Activated CD8-positive, alpha-beta T cell treated with anti-CD3 and anti-CD28 coated beads, Interleukin-2, amount 10 ng/mL, durations not matched to agents 7 days and 5 days (primary cell): Measurements from ENCODE around the gene CCDC12. TPM values are rescaled to one million over a fixed set of nuclear protein-coding genes. Genes with fewer than 3 reads are reported as not detected.

ENCODE experiments used
- ATAC-seq: fragments of 150-1000 bp; cut with Tn5 transposase; one replicate; pipeline ENCODE4 v1.10.0; 2021; ENCODE audit warnings: moderate library complexity
- CTCF ChIA-PET: fragments of 350-600 bp; sonication (Branson Sonifier 250); formaldehyde crosslinking; loops from one replicate; lab custom pipeline; 2021; ENCODE audit warnings: antibody characterized with exemption; lab: Charles Lee
- POLR2A ChIA-PET: fragments of 350-600 bp; sonication (Branson Sonifier 250); formaldehyde crosslinking; loops from one replicate; lab custom pipeline; 2021; ENCODE audit warnings: antibody characterized with exemption; lab: Charles Lee
- DNase-seq: peaks from one replicate; pipeline ENCODE4 v3.0.0-alpha.2; 2020
- H3K27ac Mint-ChIP-seq: one replicate; pipeline ENCODE4 v1.8.0; 2021; ENCODE audit warnings: mild to moderate bottlenecking, mixed read lengths
- H3K27me3 Mint-ChIP-seq: one replicate; pipeline ENCODE4 v1.8.0; 2021; ENCODE audit warnings: low read depth, mixed read lengths
- H3K36me3 Mint-ChIP-seq: one replicate; pipeline ENCODE4 v1.8.0; 2021; ENCODE audit warnings: low read depth, mixed read lengths
- H3K4me1 Mint-ChIP-seq: one replicate; pipeline ENCODE4 v1.8.0; 2021; ENCODE audit warnings: low read depth, mixed read lengths
- H3K4me3 Mint-ChIP-seq: one replicate; pipeline ENCODE4 v1.8.0; 2021; ENCODE audit warnings: mild to moderate bottlenecking, mixed read lengths
- H3K9me3 Mint-ChIP-seq: one replicate; pipeline ENCODE4 v1.8.0; 2022; ENCODE audit warnings: mixed read lengths; ENCODE audit not compliant: insufficient read depth
- total RNA-seq, 2 experiments: library from RNA; stranded (reverse); gene quantifications; one replicate each; pipeline ENCODE4 v1.2.3, GENCODE V29; 2021

The CCDC12 gene
- total RNA-seq, 2 experiments from 2014 or later = 59.4 to 62.2 TPM

DNA sequence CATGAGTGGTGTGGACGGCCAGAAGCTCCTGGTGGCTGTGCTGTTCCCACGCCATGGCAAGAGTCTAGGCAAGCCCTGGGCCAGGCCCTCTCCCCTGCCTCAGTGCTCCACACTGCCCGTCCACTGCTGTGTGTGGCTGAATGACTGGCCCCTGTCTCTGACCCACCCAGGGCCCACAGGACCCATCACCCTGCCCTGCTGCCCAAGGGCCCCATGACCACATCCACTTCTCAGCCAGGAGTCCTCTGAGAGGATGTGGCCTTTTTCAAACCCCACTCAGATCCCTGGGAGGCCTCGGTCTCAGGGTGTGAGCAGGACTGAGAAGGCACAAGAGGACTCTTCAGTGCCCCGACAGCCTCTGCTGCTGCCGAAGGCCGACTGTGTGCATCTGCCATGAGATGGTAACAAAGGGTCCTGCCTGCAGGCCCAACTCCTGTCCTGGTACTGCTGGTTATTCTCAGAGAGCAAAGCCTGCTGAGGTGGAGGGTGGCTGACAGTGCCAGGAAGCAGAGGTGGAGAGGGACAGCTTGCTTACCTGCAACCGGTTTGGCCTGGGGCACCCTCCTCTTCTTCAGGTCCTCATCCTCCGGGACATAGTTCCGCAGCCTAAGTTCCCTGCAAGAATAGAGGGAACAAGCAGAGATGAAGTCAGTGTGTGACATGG is 51.5 kb downstream of the CCDC12 start:
- no peak overlapping the region for H3K4me3 Mint-ChIP-seq

DNA sequence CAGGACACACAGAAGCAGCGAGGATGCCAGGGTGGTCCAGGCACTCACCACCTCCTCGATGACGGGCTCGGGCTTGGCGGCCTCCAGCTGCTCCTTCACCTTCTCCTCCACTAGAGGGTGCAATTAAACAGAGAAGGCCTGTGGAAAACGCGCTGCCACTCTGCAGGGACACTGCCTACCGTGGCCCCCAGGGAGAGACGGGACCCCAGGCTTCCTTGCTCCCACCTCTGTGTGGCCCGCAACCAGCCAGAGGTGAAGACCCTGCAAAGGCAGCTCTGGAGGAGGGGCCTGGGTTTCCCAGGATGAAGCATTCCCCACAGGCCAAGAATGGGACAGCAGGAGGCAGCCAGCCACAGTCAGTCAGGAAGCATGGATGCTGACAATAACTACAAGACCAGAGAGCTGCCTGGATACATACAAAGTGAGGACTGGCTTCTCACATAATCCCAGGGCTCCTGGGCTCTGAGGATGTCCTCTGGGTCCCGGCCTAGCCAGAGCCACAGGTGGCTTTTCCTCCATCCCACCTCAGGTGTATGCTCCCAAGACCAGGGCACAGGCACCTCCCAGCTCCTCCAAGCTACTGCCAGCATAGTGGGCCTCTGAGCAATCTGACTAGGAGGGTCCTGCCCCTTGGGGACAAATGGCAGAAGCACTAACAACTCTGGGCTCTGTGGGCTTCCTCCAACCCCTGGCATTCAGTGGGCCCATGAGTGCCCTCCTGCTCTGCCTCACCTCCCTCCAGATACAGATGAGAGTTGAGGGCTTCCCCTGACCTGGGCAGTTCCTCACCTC is 52.8 kb downstream of the CCDC12 start:
- DNase-seq = peak; percentile 61
- ChIA-PET CTCF (interaction anchor here (1.0 to 2.7 kb wide), 14 partner anchors 9 to 133 kb away, joined by 3 to 15 read pairs (median 4); partner anchors contain the start of genes CCDC12 and NBEAL2), POLR2A (interaction anchor here (1.3 kb wide), 1 partner anchor 70 kb away, joined by 3 read pairs; no protein-coding TSS in a partner anchor)
- peaks cover 68% of the 10 kb centered on the region for H3K36me3 Mint-ChIP-seq
- peak overlapping the region; percentile 52 for H3K27ac Mint-ChIP-seq
- peak; percentile 41 for ATAC-seq
- peaks cover 52% of the 10 kb centered on the region for H3K4me1 Mint-ChIP-seq
- H3K9me3 Mint-ChIP-seq = peaks cover 6% of the 10 kb centered on the region
- no peaks in the 10 kb centered on the region for H3K27me3 Mint-ChIP-seq
- no peak overlapping the region for H3K4me3 Mint-ChIP-seq

More for the DNA sequence above, 51.5 kb downstream of the CCDC12 start:
- no peak for DNase-seq
- Mint-ChIP-seq H3K36me3 (peaks cover 68% of the 10 kb centered on the region), H3K9me3 (peaks cover 12% of the 10 kb centered on the region), H3K27ac (peak overlapping the region; percentile 83), H3K4me1 (peaks cover 59% of the 10 kb centered on the region), H3K27me3 (no peaks in the 10 kb centered on the region)
- ATAC-seq = no peak
- ChIA-PET CTCF (interaction anchor here (0.8 kb wide), 1 partner anchor 53 kb away, joined by 3 read pairs; no protein-coding TSS in a partner anchor), POLR2A (interaction anchor here (0.6 to 1.3 kb wide), 3 partner anchors 19 to 69 kb away, joined by 3 read pairs; partner anchors contain the start of gene NBEAL2)

GRCh38 chr3:46922871-46923558 is 53.5 kb downstream of the CCDC12 start:
- ATAC-seq = no peak
- H3K4me1 Mint-ChIP-seq = peaks cover 49% of the 10 kb centered on the region
- no peak overlapping the region for H3K4me3 Mint-ChIP-seq
- ChIA-PET POLR2A (interaction anchor here (0.8 kb wide), 1 partner anchor 9 kb away, joined by 3 read pairs; no protein-coding TSS in a partner anchor), CTCF (interaction anchor here (1.0 to 2.7 kb wide), 14 partner anchors 10 to 134 kb away, joined by 3 to 15 read pairs (median 4); partner anchors contain the start of genes CCDC12 and NBEAL2)
- H3K27ac Mint-ChIP-seq = peak overlapping the region; percentile 52
- H3K36me3 Mint-ChIP-seq = peaks cover 68% of the 10 kb centered on the region
- no peak for DNase-seq
- peaks cover 4% of the 10 kb centered on the region for H3K9me3 Mint-ChIP-seq
- H3K27me3 Mint-ChIP-seq = no peaks in the 10 kb centered on the region

DNA sequence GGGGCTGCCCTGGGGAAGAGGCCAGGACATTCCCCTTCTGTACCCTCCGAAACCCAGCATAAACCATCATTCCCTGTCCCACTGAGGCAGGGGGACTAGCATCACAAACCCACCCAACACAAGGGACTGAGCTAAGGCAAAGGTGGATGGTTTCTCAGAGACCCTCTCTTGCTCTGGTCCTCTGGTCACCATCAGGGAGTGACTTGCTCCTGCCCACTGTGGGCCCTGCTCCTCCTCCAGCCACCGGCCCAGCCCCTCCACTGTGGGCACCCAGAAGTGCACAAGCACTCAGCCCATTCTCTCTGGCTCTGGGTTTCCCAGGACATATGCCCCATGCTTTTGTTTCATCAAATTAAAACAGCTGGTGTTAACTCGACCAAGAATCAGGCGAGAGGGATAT is 54.1 kb downstream of the CCDC12 start:
- ATAC-seq (no peak), DNase-seq (no peak)
- peaks cover 68% of the 10 kb centered on the region for H3K36me3 Mint-ChIP-seq
- peaks cover 4% of the 10 kb centered on the region for H3K9me3 Mint-ChIP-seq
- peaks cover 43% of the 10 kb centered on the region for H3K4me1 Mint-ChIP-seq
- no peaks in the 10 kb centered on the region for H3K27me3 Mint-ChIP-seq
- ChIA-PET POLR2A (interaction anchor here (0.8 kb wide), 1 partner anchor 9 kb away, joined by 3 read pairs; no protein-coding TSS in a partner anchor), CTCF (interaction anchor here (1.0 to 2.7 kb wide), 7 partner anchors 25 to 76 kb away, joined by 3 to 15 read pairs (median 3); partner anchors contain the start of genes CCDC12 and NBEAL2)
- no peak overlapping the region for H3K4me3 Mint-ChIP-seq
- H3K27ac Mint-ChIP-seq = no peak overlapping the region

GRCh38 chr3:46921871-46922271 is 54.7 kb downstream of the CCDC12 start:
- Mint-ChIP-seq H3K9me3 (peaks cover 4% of the 10 kb centered on the region), H3K36me3 (peaks cover 68% of the 10 kb centered on the region), H3K27ac (no peak overlapping the region), H3K4me3 (no peak overlapping the region), H3K4me1 (peaks cover 37% of the 10 kb centered on the region), H3K27me3 (no peaks in the 10 kb centered on the region)
- POLR2A ChIA-PET = no interaction called here
- DNase-seq (no peak), ATAC-seq (no peak)
- CTCF ChIA-PET = interaction anchor here (1.0 to 2.7 kb wide), 3 partner anchors 12 to 76 kb away, joined by 3 to 15 read pairs (median 3); no protein-coding TSS in a partner anchor

GRCh38 chr3:46921041-46921440 is 55.5 kb downstream of the CCDC12 start:
- Mint-ChIP-seq H3K4me3 (no peak overlapping the region), H3K4me1 (peaks cover 29% of the 10 kb centered on the region), H3K36me3 (peaks cover 72% of the 10 kb centered on the region), H3K9me3 (peaks cover 4% of the 10 kb centered on the region), H3K27ac (no peak overlapping the region), H3K27me3 (no peaks in the 10 kb centered on the region)
- POLR2A ChIA-PET = interaction anchor here (0.6 kb wide), 1 partner anchor 11 kb away, joined by 3 read pairs; no protein-coding TSS in a partner anchor
- DNase-seq (no peak), ATAC-seq (no peak)
- CTCF ChIA-PET = interaction anchor here (1.0 to 2.7 kb wide), 2 partner anchors 11 to 77 kb away, joined by 3 to 15 read pairs; no protein-coding TSS in a partner anchor

DNA sequence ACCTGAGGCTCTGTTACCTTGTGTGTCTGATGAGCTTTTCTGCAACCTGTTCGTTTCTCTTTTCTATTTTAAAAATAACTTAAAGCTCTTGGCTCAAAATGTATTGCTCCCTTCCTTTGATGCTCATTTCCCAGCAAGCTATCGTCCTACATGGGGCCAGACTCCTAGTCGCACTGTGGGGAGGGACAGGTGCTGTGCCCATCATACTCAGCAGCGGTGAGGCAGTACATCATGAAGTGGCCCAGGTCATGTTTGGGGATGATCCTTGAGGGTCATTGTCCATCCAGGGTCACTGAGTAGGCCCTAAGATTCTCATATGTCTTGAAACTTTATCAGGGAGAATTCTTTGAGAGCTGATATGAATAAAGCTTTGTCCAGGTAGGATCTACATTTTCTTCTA is 57.9 kb downstream of the CCDC12 start:
- Mint-ChIP-seq H3K9me3 (peaks cover 4% of the 10 kb centered on the region), H3K4me3 (no peak overlapping the region), H3K27ac (no peak overlapping the region), H3K4me1 (peaks cover 17% of the 10 kb centered on the region), H3K27me3 (no peaks in the 10 kb centered on the region), H3K36me3 (peaks cover 66% of the 10 kb centered on the region)
- ChIA-PET POLR2A (interaction anchor here (1.0 kb wide), 1 partner anchor 113 kb away, joined by 3 read pairs; no protein-coding TSS in a partner anchor), CTCF (interaction anchor here (1.2 to 3.5 kb wide), 3 partner anchors 9 to 24 kb away, joined by 3 to 26 read pairs (median 3); no protein-coding TSS in a partner anchor)
- ATAC-seq (no peak), DNase-seq (no peak)

- CTCF ChIA-PET = interaction anchor here (1.2 to 3.5 kb wide), 3 partner anchors 9 to 23 kb away, joined by 3 to 26 read pairs (median 3); no protein-coding TSS in a partner anchor
- POLR2A ChIA-PET = interaction anchor here (1.0 kb wide), 1 partner anchor 113 kb away, joined by 3 read pairs; no protein-coding TSS in a partner anchor
- Mint-ChIP-seq H3K9me3 (peaks cover 4% of the 10 kb centered on the region), H3K4me3 (no peak overlapping the region), H3K4me1 (peaks cover 18% of the 10 kb centered on the region), H3K27me3 (no peaks in the 10 kb centered on the region), H3K27ac (no peak overlapping the region), H3K36me3 (peaks cover 62% of the 10 kb centered on the region)
- DNase-seq (no peak), ATAC-seq (no peak)
Observed at GRCh38 chr3:46918202-46918601, 58.3 kb downstream of the CCDC12 start.

GRCh38 chr3:46917257-46917656 is 59.3 kb downstream of the CCDC12 start:
- ATAC-seq (no peak), DNase-seq (no peak)
- H3K27ac Mint-ChIP-seq = no peak overlapping the region
- H3K4me3 Mint-ChIP-seq = no peak overlapping the region
- POLR2A ChIA-PET = no interaction called here
- CTCF ChIA-PET = interaction anchor here (3.5 kb wide), 1 partner anchor 8 kb away, joined by 26 read pairs; no protein-coding TSS in a partner anchor
- H3K27me3 Mint-ChIP-seq = no peaks in the 10 kb centered on the region
- H3K36me3 Mint-ChIP-seq = peaks cover 58% of the 10 kb centered on the region
- H3K9me3 Mint-ChIP-seq = peaks cover 4% of the 10 kb centered on the region
- peaks cover 16% of the 10 kb centered on the region for H3K4me1 Mint-ChIP-seq

DNA sequence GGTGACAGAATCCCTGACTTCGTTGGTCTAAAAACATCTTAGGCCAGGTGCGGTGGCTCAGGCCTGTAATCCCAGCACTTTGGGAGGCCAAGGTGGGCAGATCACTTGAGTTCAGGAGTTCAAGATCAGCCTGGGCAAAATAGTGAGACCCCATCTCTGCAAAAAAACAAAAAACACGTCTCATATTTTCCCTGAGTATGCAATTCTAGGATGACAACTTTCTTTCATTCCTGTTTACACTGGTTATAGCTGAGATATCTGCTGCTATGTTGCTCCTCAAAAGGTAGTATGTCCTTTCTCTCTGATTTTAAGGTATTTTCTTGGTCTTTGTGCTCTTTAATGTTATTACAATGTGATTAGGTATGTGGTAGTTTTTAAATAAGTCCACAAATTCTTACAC is 59.7 kb downstream of the CCDC12 start:
- DNase-seq = no peak
- Mint-ChIP-seq H3K9me3 (peaks cover 4% of the 10 kb centered on the region), H3K27me3 (no peaks in the 10 kb centered on the region), H3K4me1 (peaks cover 16% of the 10 kb centered on the region), H3K36me3 (peaks cover 57% of the 10 kb centered on the region), H3K4me3 (no peak overlapping the region), H3K27ac (no peak overlapping the region)
- no peak for ATAC-seq
- ChIA-PET POLR2A (no interaction called here), CTCF (no interaction called here)

DNA sequence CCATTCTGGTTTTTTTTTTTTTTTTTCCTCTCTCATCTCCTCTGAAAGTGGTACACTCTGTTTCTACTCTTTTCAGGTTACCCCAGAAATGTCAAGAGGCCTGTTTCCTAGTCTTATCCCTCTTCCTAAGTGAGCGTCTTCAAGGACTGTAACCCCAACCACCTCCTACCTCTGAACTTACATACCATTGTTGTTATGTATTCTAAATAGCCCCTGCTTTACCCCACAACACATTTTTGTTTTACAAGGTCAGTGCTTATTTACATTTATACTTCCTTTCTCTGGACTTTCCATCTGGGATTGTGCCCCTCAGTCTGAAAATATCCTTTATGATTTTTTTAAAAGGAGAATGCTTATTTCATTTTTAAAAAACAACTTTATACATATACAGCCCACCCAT is 60.3 kb downstream of the CCDC12 start:
- no peak overlapping the region for H3K4me3 Mint-ChIP-seq
- peaks cover 4% of the 10 kb centered on the region for H3K9me3 Mint-ChIP-seq
- POLR2A ChIA-PET = no interaction called here
- DNase-seq (no peak), ATAC-seq (no peak)
- CTCF ChIA-PET = no interaction called here
- peaks cover 52% of the 10 kb centered on the region for H3K36me3 Mint-ChIP-seq
- H3K27me3 Mint-ChIP-seq = no peaks in the 10 kb centered on the region
- H3K27ac Mint-ChIP-seq = no peak overlapping the region
- H3K4me1 Mint-ChIP-seq = peaks cover 16% of the 10 kb centered on the region
